ENCODE results near the gene CD96.

GRCh38 chr3:111669926-111670630 is 128.1 kb downstream of the CD96 start:
- TF ChIP-seq CTCF (IDR thresholded peaks at IDR 0.05) (no peak), POLR2A (IDR thresholded peaks at IDR 0.05) (no peak), EP300 (IDR thresholded peaks at IDR 0.05) (no peak)

All from tibial nerve (tissue), 4 donors.